ENCODE results near the gene KATNAL2.

KATNAL2 gene

GRCh38 chr18:47035156-47035671, 117.8 kb downstream of the KATNAL2 start, which contains the start of gene ELOA2:
TSS of gene ELOA2 (minus strand) at chr18:47035621. CDS start at chr18:47035264, 357 bp downstream.
- DNase-seq: no peak

DNA sequence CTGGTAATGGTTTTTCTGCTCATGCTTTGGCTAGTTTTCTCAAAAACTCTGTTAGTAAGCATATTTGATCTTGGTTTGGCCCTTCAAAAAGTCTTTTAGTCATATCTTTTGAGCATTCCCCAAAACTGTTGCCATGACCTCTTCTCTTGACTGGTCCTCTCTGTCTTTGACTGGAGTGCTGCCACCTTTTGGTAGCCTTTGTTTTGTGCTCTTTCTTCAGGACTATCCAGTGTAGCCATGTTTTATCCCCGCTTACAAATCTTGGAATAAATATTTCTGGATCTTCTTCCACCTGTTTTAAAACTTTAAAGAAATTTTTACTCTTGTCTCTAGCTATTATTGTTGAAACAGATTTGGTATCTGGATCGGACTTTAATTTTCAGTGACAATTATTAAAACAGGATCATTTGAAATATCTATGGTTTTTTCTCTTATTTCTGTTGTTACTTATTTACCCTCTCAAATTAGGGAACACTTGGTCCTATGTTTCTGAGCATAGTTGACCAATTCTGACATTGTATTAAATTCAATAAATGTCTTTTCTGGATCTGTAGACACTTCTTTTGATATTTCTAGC, 119.0 kb downstream of the KATNAL2 start:
- peak; percentile 1 for DNase-seq

DNA sequence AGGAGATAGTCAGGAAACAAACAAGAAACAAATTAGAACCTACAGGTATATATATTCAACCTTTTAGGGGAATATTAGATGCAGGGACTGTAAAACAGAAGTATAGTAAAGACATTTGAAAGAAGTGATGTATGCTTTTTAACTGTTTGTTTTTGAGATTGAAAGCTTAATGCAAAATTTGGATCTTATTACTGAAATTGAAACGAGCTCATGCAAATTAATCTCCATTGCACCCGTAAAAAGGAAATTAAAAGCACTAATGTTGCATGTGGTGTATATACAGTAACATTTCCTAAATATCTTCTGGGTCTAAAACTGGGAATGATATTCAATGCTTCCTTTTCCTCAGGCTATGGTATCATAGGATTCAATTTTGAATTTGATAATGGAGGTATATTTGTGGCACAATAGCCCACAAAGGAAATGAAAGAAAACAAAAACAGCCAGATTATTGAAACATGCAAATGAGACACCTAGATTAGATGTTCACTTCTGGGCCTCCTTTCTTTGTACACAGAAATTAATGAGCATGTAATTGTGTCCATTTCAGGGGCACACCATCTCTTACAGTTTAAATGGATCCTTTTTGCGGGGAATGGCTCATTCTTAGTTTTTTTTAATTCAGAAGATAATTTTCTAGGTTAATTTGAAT, 119.7 kb downstream of the KATNAL2 start:
- no peak for DNase-seq

DNA sequence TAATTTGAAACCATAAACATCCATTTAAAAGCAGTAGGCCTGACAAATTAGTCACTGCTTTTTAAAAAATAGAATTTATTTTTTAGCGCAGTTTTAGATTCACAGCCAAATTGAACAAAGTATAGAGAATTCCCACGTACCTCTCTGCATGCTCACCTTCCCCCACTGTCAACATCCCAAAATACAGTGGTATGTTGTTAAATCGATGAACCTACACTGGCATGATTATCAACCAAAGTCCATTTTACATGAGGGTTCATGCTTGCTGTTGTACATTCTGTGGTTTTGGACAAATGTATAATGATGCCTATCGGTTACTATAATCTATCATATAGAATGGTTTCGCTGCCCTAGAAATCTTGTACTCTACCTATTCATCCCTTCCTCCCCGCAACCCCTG, 123.6 kb downstream of the KATNAL2 start:
- no peak for DNase-seq

- peak; percentile 37 for DNase-seq
Measured at GRCh38 chr18:47050468-47050867, 133.1 kb downstream of the KATNAL2 start.

DNA sequence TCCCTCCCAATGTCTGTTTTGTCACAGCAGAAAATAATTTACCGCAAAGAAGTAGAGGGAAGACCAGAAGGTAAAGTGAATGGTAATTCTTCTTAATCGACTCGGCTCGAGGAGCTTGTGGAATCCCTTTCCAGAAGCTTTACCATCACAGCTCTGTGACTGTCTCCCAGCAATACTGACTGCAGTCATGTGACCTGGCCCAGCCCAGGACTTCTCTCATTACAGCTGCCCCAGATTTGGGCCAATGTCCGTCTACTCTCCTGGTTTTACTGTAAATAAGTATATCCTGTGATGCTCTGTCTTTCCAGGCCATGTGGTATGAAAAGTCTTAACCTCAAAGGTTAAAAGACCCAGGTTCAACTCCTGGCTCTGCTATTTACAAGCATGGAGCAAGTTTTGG, 137.0 kb downstream of the KATNAL2 start:
- no peak for DNase-seq

DNA sequence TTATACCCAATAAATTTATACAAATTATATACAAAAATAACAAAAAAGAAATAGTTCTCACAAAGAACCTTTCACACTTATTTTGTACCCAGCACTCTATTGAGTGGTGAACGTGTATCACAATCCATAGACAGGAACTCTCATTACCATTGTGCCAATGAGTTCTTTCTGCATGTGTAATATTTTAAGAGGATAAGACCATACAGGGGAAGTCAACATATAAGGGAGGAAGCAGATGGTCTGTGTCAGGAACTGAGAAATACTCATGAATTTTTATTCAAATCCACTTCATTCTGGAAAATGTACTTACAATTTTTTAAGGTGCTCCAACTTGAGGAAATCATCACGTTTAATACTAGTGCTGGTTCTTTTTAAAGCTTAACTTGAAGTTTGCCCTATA, 145.1 kb downstream of the KATNAL2 start:
- DNase-seq: no peak

DNA sequence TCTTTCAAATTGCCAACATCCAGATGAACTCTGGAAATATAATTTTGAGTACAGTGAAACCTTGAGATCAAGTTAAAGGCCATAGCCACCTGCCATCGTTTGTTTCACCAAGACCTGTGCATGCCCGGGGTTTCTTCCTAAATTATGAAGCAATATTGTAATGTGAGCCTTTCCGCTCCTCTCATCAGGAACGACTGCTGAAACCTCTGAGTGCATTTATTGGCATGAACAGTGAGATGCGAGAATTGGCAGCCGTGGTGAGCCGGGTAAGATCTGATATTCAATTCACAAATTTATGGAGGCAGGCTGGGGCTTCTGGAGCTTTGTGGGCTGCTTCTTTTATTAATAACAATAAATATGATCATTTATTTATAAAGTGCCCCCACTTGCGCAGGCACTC, 145.7 kb downstream of the KATNAL2 start:
- no peak for DNase-seq

DNA sequence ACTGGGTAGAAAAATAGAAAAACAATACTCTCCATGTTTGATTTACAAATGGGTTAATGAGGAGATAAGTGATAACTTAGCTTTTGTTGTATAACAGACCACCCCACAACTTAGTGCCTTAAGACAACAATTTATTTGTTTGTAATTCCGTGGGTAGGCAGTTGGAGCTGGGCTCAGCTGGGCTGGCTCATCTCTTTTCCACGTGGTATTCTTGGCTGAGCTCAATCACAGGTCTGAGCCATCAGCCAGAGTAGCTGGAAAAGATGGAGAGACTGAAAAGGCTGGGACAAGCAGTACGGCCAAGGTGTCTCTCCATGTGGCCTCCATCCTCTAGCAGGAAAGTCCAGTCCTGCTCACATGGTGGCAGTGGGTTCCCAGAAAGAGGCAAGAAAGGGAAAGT, 150.2 kb downstream of the KATNAL2 start:
- no peak for DNase-seq

GRCh38 chr18:47075098-47075883, 157.9 kb downstream of the KATNAL2 start:
- DNase-seq: no peak

GRCh38 chr18:47077111-47077510, 159.7 kb downstream of the KATNAL2 start:
- no peak for DNase-seq

DNA sequence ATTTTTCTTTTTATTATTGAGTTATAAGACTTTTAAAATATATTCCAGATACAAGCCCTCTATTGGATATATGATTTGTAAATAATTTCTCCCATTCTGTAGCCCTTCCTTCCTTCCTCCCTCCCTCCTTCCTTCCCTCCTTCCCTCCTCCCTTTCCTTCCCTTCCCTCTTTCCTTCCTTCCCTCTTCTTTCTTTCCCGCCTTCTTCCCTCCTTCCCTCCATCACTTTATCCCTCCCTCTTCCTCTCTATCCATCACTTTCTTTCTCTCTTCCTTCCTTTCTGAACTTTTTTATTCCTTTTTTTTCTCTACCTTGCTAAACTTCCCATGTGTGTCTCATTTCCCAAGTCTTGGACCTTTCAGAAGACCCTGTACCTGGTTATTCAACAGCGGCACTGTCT, 163.5 kb downstream of the KATNAL2 start:
- DNase-seq: no peak

DNA sequence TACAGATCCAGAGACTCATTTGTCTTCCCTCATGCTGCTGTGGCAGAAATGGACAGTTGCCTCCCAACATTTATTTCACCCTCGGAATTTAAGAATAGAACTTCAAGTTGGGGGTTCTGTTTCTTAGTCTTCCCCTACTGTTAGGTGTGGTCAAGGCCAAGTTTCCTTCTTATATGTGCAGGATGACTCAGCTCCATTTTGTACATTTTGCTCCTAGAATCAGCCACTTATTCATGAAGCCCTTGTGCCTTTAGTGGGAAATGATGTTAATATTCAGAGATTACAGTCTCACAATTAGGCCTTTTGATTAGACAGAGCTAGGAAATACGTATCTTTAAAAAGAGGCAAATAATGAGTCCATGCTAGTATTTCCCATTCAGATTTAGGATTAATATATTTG, 164.2 kb downstream of the KATNAL2 start:
- no peak for DNase-seq

DNA sequence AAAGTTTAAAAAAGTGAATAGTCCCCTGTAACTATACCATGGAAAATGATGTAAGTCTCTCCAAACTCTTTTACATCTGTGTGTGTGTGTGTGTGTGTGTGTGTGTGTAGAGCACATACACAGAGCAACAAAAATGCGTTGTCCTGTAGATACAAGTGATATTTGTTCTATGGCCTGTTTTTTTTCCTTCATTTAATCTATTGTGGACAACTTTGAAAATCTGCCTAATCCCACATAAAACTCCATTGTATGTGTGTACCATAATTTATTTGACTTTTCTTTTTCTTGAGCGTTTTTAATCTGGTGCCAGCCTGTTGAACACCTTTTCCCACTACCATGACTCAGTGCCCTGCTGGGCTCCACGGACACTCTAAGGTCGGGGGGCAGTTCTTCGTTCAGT, 170.3 kb downstream of the KATNAL2 start:
- no peak for DNase-seq

- DNase-seq: no peak
Measured at GRCh38 chr18:47095810-47096209, 178.4 kb downstream of the KATNAL2 start.

- DNase-seq: peak; percentile 15
Measured at GRCh38 chr18:47100212-47100831, 182.9 kb downstream of the KATNAL2 start.

GRCh38 chr18:47108373-47108772, 191.0 kb downstream of the KATNAL2 start:
- no peak for DNase-seq

- DNase-seq: no peak
Measured at GRCh38 chr18:47108998-47109405, 191.6 kb downstream of the KATNAL2 start.

DNA sequence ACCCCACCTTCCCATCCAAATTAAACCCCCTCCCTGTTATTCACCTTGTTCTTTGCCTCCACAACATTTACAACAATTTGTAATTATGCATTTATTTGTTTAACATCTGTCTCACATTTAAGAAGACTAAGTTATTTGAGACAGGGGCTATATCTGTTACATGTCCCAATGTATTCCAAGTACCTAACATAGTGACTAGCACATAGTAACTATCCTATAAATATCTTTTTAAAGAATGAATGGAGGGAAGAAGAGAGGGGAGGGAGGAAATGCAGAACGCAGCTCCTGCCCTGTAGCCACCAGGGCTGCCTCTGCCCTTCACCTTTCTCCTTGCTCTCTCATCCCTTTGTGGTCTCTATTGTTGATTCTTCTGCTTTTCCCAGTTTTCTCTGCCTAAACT, 192.3 kb downstream of the KATNAL2 start:
- DNase-seq: no peak

DNA sequence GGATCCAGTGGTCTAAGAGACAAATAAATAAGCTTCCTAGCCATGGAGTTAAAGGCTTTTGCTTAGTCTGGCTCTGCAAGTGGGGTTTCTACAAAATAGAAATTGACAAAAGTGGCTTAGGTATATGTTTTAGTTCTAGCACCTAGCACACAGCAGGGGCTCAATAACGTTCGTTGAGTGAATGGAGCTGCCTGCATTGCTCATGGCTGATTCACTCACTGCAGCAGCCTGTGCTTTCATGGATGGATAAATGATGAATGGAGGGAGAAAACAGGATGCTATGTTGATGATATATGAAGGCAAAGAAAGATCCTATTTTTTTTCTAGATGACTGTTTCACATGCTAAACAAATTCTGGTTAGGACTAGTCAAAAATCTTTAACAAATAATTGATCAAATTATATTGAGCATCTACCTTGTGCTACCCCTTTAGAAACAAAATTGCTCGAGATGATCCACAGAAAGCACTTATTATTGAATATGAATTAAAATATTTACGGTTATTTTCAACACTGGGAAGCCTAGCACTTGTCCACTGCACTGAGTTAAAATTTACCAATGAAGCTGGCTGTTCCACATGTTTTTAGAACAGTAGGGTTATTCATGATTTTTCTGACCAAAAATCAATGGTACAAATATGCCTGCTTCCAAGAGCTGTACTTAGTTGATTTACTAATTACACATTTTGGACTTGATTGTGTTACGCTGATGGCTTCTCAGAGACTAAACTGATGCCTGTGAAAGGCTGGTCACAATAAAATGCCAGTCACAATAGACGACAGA, 193.3 kb downstream of the KATNAL2 start:
- DNase-seq: no peak

DNA sequence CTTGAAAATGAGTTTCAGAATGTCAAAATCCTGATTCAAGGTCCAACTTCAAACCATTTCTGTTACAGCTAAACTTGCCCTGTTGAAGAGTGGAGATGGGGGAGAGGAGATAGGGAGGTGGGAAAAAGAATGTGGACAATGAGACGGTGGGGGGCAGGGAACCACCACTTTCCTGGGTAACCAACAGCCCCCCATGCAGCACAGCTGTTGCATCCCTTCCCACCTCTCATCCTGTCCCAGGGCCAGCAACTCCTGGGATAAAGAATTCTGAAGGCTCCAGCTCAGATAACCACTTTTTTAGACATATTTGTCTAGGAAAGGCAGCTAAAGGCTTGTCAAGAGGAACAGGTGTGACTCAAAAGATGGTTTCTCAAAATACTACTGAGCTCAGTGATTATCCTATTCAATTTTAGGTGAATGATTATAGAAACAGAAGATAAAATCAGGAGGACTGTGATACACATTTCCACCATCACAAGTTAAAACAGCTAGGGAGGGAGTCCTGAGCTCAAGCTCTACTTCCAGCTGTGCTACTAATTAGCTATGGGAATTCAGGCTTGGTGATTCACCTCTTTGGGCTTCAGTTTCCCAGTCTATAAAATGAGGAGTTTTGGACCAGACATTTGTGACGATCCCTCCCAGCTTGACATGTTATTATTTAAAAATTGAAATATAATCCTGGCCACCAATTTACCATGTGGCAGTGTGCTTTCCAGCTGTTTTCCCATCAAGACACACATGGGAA, 196.6 kb downstream of the KATNAL2 start:
- no peak for DNase-seq

- no peak for DNase-seq
Measured at GRCh38 chr18:47115205-47115604, 197.8 kb downstream of the KATNAL2 start.
